GM21381 (cell line): Measurements from ENCODE around the gene BMPR1B.

Source experiments
- ATAC-seq: cut with Tn5 transposase; IDR thresholded peaks from one replicate; pipeline ENCODE4 v1.9.1; 2021; ENCODE audit warnings: mild to moderate bottlenecking, moderate library complexity; ENCODE audit not compliant: unreplicated experiment

The BMPR1B gene

DNA sequence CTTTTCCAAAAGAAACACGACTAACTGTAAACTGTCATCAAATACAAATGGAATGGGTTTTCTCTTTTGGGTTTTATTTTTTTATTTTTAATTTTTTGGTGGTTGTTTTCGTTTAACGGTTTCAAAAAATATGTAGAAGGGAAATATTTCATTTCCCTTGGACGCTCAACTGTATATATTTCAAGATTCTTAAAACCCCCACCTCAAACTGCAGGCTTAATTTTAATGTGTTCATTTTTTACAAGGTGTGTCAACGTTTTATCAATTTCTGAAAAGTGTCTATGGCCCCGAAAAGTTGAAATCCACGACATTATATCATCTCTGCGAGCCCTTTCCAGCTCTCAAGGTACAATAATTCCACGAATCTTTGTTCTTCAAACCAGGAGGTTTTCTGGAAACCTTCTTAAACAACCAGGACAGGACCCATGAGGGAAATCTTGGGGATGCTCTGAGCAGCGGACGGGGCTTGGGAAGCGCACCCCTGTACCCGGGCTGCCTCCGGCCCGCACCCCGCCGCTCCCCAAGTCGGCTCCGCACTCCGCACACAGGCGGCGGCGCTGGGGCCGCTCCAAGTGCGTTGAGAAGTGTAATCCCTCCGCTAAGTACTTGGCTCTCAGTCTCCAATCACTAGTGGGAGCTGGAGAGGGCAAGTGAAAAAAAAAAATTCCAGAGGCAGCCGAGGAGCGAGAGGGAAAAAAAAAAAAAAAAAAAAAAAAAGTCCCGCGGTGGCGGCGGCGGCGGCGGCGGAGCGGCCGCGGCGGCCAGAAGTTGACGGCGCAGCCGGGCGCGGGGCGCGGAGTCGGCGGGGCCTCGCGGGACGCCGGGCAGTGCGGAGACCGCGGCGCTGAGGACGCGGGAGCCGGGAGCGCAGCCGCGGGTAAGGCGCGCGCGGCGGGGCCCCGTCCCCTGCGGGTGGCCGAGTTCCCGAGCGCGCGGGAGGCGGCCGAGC is at the start of gene BMPR1B:
BMPR1B (plus strand) TSS at position 764 of the 949 bp plus-strand sequence. CDS start 346,470 bp downstream, outside the sequence.
- ATAC-seq, result no peak

DNA sequence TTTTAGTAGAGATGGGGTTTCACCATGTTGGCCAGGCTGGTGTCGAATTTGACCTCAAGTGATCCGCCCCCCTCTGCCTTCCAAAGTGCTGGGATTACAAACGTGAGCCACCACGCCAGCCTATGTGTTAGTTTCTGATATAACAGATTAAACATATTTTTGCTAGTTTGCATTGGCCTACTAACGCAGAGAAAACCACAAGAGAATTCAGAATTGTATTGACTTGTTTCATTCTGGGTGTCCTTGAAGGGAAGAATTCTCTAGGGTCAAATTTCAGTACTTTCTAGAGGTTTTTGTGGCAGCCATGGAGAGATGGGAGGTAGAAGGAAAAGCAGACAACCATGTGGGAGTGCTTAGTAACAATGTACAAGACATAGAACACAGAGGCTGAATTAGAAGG is 46.1 kb upstream of the BMPR1B start:
- no peak for ATAC-seq

DNA sequence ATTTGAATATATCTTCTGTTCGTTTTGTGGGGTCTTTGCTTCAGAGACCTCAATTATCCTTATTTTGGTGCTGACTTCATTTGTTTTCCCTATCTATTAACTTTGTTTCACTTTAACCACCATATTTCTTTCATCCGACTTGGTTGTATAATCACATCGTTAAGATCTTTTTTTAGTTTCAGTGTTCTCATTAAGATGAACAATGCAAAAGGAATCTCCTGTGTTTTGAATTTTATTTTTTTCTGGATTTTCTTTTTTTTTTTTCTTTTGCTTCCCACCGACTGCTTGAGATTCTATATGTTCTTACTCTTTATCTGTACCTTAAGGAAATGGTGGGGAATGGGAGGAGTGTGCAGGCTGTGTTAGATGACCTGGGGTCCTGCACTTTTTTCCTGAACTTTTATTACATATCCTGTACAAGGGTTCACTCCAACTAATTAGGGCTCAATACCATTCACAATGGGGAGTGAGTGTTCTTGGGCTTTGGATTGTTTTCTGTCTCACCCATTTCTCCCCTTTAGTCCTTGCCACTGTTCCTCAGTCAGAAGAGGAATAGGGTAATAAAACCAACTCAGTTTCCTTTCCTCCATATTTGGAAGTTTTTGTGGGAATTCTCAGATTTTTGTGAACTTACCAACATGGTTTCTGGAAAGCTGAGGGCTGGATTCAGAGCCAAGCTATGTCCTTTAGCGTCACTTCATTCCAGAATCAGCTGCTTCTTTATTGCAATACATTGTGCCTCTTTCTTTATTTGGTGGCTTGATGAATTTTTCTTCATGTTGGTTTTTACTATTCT is 43.2 kb upstream of the BMPR1B start:
- ATAC-seq, result no peak

DNA sequence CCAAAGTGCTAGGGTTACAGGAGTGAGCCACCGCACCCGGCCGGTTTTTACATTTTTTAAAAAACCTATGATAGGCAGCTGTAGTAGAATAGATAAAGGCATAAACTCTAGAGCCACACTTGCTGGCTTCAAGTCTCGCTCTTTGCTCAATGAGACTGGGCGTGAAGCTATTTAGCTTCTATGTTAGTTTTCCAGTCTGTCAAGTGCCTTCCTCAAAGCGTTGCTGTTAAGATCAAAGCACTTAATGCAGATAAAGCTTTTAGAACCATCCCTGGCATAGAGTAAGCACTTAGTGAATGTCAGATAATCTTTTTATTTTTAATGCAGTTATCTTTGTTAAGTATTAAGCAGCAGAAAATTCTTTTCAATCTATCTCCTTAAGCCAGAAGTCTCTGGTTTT is 42.0 kb upstream of the BMPR1B start:
- ATAC-seq, result no peak

DNA sequence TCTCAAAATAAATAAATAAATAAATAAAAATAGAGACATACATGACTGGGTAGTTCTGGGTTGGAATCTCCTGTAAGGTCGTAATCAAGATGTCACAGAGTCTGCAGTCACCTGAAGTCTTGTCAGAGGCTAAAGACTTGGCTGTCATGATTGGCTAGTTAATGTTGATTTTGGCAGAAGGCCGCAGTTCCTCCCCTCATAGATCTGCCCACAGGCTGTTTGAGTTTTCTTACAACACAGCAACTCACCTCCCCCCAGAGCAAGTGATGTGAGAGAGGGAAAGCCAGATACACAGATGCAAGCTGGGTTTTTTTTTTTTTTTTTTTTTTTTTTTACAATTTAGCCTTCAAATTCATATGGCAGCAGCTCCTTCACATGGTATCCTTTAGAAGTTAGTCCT is 36.4 kb upstream of the BMPR1B start:
- ATAC-seq, result no peak

DNA sequence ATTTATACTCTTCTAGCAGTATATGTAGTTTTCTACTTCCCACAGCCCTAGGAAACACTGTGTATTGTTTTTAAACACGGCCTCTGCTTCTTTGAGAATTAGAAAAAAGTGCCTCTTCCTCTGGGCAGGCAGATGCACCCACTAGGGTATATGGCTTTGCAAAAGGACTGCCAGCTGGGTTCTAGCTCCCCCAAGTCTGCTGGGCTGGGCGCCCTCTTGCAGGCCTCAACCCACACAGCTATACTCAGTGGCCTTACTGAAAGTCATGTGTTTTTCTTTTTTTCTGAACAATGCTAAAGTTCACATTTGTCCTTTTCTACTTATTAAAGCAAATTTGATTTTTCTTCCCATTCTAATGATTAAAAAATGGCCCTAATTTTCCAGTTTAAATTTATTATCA is 35.5 kb upstream of the BMPR1B start:
- ATAC-seq, result no peak

DNA sequence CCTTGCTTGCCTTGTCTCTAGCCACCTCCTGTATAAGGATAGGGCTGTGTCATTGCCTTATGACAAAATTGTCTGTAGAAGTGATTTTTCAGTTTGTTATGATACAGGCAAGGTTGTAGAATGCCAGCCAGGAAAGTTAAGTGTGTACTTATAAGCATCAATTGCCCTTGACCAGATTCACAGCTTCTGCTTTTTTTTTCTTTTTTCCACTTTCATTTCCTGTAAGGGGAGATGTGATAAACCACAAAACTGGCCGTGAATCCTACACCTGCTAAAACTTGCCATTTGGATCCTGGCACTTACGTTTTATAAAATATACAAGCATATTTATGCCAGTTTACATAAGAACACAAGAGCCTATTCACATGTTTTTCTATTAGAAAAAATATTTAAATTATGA is 35.0 kb upstream of the BMPR1B start:
- ATAC-seq, result no peak

DNA sequence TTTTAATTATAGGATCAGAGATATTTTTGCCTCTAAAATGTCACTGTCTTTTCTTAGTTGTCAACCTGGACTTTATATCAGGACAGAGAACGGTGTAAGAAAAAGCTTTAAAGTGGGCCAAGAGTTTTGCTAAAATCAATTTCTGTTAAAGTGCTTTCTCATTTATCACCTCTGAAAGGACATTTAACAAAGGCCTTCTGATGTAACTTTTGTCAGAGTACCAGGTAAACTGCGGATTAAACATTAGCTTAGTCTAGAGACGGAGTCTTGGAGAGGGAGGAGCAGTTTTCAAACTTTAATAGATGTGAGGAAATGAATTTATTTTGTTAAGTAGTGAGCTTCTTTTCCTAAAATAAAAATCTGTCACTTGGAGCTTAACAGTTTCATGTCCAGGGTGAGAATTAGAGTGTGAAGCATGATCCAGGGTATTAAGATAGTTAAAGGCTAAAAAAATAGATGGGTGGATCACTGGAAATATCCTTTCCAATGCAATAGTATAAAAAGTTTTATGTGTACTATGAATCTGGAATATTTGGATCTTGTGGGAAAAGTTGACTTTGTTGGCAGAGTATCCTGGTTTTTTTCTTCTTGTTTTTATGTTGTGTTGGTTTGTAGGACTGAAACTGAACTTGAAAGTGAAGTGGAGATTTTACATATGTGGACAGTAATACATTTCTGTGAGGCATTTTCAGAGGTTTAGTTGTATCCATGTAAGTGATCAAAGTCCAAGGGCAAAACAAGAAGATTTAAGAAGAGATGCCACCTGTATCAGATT is 33.6 kb upstream of the BMPR1B start:
- ATAC-seq, result no peak

DNA sequence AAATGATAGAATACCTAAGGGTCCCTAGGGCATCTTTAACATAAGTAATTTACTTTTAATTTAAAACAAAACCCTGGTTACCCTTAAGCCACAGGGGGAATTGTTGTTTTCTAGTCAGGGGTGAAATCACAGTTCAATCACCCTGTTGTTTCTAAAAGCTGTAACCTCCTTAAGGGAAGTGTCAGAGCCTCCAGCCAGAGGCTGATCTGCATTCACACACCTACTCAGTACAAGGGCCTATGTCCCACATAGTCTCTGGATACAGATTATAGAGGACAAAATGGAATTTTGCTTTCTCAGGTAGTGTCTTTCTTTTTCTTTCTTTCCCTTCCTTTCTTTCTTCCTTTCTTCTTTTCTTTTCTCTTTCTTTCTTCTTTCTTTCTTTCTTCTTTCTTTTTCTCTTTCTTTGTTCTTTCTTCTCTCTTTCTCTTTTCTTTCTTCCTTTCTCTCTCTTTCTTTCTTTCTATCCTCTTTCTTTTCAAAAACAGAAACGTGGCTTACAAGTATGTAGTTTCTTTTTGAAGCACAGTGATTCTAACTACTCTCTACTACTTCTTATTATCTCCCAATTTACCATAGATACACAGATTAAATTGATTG is 31.1 kb upstream of the BMPR1B start:
- ATAC-seq, result no peak

DNA sequence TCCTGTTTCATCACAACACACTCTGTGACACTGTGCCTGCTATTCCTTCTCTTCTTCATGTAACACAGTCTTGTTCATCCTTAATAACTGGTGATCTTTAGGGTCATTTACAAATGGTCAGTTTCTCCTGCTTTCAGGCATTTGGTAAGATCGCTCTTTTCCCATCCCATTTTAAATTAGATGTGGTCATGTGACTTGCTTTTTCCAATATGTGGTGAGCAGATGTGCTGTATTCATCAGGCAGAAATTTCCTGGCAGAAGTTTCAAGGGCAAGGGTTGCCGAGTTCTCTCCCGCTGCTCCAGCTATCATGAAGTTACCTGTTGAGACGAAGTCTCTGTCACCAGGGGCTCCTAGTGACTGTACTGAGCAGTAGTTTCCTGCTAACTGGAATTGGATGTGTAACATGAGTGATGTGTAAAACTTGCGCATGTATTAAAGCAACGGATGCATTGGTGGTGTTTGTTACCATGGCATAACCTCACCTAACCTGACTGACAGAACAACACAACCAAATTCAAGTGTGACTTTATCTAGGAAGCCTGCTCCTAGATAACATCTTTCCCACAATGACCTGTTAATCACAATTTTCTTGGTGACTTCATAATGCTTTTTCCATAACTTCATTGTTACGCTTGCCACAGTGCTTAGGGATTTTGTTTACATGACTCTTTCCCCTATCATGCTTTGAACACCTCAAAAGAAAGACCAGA is 29.5 kb upstream of the BMPR1B start:
- ATAC-seq, result no peak

DNA sequence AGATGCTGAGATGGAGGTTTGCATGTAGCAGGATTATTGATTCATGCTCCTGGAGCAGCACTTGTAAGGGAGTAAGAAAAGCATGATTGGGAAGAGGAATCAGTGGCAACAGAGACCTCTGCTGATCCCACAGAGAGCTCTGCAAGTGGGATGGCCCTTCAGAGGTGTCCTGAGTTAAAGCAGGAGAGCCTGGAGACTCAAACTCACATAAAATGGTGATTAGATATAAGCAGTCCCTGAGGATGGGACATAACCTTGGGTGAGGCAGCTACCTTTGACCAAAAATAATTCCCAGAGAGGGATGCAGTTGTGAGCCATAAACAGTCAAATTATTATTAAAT is 25.4 kb upstream of the BMPR1B start:
- no peak for ATAC-seq

DNA sequence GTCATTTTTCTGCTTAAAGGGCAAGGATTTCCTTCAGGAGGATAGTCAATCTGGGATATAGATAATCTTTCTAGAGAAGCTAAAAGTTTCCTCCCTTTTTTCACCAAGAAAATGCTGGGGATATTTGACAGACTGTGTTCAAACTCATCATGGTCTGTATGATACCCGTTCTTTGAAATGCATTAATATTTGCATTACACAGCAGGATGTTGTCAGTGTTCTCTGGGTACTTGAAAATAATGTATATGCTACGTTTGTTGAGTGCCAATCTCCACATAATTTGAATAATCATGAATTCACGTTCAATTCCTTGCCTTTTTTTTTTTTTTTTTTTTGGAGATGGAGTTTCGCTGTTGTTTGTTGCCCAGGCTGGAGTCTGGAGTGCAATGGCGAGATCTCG is 18.0 kb upstream of the BMPR1B start:
- ATAC-seq, result no peak

DNA sequence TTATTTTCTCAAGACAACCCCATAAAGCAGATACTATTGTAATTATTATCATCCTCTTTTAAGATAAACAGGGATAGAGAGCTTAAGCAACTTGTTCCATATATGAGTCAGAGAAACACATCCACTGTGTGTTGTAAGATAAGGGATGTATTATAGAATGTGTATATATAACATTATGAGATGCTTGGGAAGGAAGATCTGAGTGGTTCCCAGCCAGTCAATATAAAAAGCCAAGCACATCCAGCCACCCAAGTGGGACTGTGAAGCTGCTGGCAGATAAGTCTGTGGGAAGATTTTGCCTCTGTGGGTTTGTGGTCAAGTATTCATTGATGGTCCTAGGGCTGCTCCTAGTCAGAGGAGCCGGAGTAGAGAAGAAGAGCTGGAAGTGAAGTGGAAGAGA is 16.5 kb upstream of the BMPR1B start:
- no peak for ATAC-seq

DNA sequence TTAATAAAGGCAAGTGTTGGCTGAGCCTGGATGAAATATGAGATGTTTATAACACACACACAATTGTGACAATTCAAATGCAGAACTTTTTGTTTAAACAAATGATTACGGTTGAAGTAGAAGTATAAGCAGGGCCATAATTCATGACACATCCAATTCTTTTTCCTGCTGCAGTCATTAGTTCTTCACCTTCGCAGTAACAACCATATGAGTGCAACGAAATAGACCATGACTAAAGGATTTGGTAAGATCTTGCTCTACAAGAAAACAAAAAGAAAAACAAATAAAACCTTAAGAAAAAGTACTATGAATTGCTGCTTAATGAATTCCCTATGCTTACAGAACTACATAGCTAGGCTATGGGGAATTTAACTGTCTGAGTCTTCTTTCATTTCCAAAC is 13.9 kb upstream of the BMPR1B start:
- no peak for ATAC-seq

DNA sequence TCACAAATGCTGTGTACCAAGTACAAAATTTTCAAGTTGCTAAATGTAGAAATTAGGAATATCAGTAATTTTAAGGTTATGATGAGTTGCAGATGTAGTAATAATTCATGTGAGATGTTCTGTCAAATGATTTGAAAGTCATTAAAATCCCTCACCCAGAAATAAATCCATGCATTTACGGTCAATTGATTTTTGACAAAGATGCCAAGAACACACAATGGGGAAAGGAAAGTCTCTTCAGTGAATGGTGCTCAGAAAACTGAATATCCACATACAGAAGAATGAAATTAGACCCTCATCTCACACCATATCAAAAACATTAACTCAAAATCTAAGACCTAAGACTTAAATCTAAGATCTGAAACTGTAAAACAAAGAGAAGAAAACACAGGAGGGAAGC is 12.9 kb upstream of the BMPR1B start:
- ATAC-seq, result no peak

DNA sequence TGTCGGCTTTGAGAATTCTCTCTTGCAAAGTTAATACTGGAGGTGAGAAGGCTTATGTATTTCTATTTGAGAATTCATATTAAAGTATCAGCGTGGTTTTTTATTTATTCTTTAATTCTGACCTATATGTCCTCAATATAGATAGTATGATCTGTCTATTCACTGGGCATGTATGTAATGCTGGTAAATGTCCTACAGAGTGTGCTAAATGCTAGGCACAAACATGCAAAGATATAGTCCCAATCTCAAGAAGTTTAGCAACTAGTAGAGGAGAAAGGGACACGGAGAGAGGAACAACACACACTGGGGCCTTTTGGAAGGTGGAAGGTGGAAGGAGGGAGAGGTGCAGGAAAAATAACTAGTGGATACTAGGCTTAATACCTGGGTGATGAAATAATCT is 11.0 kb upstream of the BMPR1B start:
- no peak for ATAC-seq

DNA sequence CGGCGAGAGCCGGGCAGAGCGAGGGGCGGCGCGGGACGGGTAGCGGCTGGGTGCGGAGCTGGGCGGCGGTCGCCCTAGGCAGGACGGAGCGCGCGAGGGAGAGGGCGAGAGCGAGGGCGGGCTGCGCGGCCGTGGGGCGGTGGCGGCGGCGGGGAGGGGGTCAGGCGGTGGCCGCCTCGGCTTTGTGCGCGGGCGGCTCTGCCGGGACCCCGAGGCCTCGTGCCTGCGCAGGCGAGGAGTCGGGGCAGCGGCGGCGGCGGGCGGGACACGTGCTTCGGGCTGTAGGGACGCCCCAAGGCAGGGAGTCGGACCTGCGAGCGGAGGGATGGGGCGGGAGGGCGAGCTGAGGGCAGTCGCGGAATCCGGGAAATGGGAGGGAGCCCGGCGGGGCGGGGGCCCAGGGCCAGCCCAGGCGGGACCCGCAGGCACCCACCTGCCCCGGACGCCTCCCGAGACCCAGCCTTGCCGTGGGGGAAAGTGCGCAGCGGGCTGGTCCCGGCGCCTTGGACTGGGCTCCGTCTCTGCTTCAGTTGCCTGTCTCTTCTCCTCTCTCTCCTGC is 465 bp downstream of the BMPR1B start:
- no peak for ATAC-seq

DNA sequence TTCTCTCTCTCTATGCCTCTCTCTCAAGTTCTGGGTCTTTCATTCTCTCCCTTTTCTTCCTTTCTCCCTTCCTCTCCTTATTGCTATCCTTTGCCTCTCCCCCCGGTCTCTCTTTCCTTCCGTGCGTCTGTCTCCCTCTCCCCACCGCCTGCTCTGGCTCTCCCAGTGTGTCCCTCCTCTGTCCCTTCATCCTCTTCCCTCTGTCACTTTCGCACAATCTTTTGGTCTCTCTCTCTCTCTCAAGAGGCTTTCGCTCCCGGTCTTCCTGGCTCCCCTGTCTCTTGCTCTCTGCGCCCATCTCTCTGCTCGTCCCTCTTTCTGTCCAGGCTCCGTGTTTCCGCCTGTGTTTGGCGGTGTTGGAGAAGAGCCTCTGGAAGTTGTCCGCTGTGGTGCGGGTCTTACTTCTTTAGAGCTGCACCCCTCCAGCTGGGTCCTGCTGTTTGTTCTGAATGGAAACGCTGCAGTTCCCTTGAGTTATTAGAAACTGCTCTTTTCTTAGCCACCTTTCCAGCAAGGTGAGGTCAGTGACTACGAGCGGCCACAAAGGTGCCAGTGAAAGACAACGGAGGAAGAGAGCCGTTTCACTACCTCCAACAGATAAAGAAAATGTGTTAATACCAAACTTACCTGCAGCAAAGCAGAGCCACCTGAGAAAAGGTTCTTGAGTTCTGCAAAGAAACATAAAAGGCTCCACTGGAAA is 1.1 kb downstream of the BMPR1B start:
- ATAC-seq, result no peak

DNA sequence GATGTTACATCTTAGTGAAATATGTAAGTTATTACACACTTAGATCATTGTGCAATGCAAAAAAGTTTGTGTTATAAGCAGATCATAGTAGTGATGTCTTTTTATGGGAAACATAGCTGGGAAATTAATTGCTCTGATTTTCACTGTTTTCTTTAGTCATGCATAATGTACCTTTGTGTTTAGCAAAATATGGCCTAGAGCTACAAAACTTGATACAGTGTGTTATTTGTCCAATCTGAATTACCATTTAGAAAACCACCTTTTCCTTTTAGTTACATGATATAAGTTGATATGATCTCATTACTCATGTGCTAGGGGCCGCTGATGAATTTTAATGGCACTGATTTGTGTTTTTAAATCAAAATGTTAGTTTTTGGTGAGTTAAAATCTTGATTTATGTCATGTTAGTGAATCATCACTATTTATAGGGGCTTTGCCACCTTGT is 2.0 kb downstream of the BMPR1B start:
- ATAC-seq, result no peak
